Neural progenitor cell (in vitro differentiated cells): ENCODE measurements around the gene OR52D1. TPM values are rescaled to one million over a fixed set of nuclear protein-coding genes. Genes with fewer than 3 reads are reported as not detected.

Experiments used
- DNase-seq: peaks from one replicate; pipeline ENCODE4 v3.0.0-alpha.2; 2016; ENCODE audit warnings: low spot score
- H2AFZ ChIP-seq: fragments of 200-600 bp; sonication (generic); replicated peaks from 2 replicates; pipeline ENCODE4 v1.6.1; 2016; ENCODE audit warnings: antibody characterized with exemption
- H3F3A ChIP-seq: fragments of 200-600 bp; sonication (generic); 2 replicates; pipeline ENCODE4 v1.6.1; 2016; ENCODE audit warnings: antibody characterized with exemption, low read depth
- H3K27ac ChIP-seq: fragments of 200-600 bp; sonication (generic); 2 replicates; pipeline ENCODE4 v1.5.1; 2016; ENCODE audit warnings: mild to moderate bottlenecking
- H3K27me3 ChIP-seq: fragments of 200-600 bp; sonication (generic); 2 replicates; pipeline ENCODE4 v1.6.1; 2016; ENCODE audit warnings: mild to moderate bottlenecking, moderate library complexity
- H3K36me3 ChIP-seq: fragments of 200-600 bp; sonication (generic); 2 replicates; pipeline ENCODE4 v1.5.1; 2016
- H3K4me1 ChIP-seq: fragments of 200-600 bp; sonication (generic); 2 replicates; pipeline ENCODE4 v1.6.1; 2016; ENCODE audit warnings: mixed run types
- H3K4me2 ChIP-seq: fragments of 200-600 bp; sonication (generic); 2 replicates; pipeline ENCODE4 v1.6.1; 2016
- H3K4me3 ChIP-seq: fragments of 200-600 bp; sonication (generic); 2 replicates; pipeline ENCODE4 v1.5.1; 2016
- H3K79me2 ChIP-seq: fragments of 200-600 bp; sonication (generic); 2 replicates; pipeline ENCODE4 v1.6.1; 2016; ENCODE audit warnings: low read depth
- H3K9ac ChIP-seq: fragments of 200-600 bp; sonication (generic); 2 replicates; pipeline ENCODE4 v1.6.1; 2016
- H3K9me3 ChIP-seq: fragments of 200-600 bp; sonication (generic); 2 replicates; pipeline ENCODE4 v1.5.1; 2016; ENCODE audit warnings: low read depth
- H4K20me1 ChIP-seq: fragments of 200-600 bp; sonication (generic); 2 replicates; pipeline ENCODE4 v1.6.1; 2016; ENCODE audit warnings: low read depth
- H3K27ac Mint-ChIP-seq: 3 replicates; pipeline ENCODE4 v1.8.0; 2021; ENCODE audit warnings: mixed read lengths
- H3K27me3 Mint-ChIP-seq: 2 replicates; pipeline ENCODE4 v1.8.0; 2022; ENCODE audit warnings: low read depth, mild to moderate bottlenecking, inconsistent platforms, moderate library complexity, mixed read lengths; ENCODE audit not compliant: insufficient read depth
- H3K36me3 Mint-ChIP-seq: 3 replicates; pipeline ENCODE4 v1.8.0; 2021; ENCODE audit warnings: mixed read lengths
- H3K4me1 Mint-ChIP-seq: 3 replicates; pipeline ENCODE4 v1.8.0; 2021; ENCODE audit warnings: mixed read lengths
- H3K4me3 Mint-ChIP-seq: 3 replicates; pipeline ENCODE4 v1.8.0; 2021; ENCODE audit warnings: mild to moderate bottlenecking, moderate library complexity, mixed read lengths
- H3K9me3 Mint-ChIP-seq: 3 replicates; pipeline ENCODE4 v1.8.0; 2020; ENCODE audit warnings: mixed read lengths
- CTCF ChIP-seq: fragments of 200-600 bp; sonication (generic); IDR thresholded peaks from 2 replicates; pipeline ENCODE4 v1.5.1; 2017; ENCODE audit warnings: antibody characterized with exemption, mild to moderate bottlenecking
- EZH2 ChIP-seq: fragments of 200-600 bp; sonication (generic); IDR thresholded peaks from 2 replicates; pipeline ENCODE4 v1.6.1; 2017; ENCODE audit warnings: antibody characterized with exemption, mild to moderate bottlenecking, moderate library complexity
- EZH2phosphoT487 ChIP-seq: fragments of 200-600 bp; sonication (generic); IDR thresholded peaks from 2 replicates; pipeline ENCODE4 v1.6.1; 2017; ENCODE audit warnings: antibody characterized with exemption
- total RNA-seq: library from RNA; depleted of rRNA; stranded (reverse); fragments of >200 nt; gene quantifications from 2 replicates; pipeline ENCODE4 v1.2.3, GENCODE V29; 2015; ENCODE audit warnings: low replicate concordance

OR52D1 gene
- total RNA-seq, result not detected in 2 replicates

GRCh38 chr11:5488385-5488784 is at the start of gene OR52D1:
OR52D1 (plus strand) TSS chr11:5488685; CDS start chr11:5488707, 22 bp downstream.
- TF ChIP-seq CTCF (no peak), EZH2 (no peak), EZH2phosphoT487 (no peak)
- H3K4me2 ChIP-seq, result no peak within 1 kb of the TSS
- H3K9ac ChIP-seq, result no peak within 1 kb of the TSS
- H3K27ac ChIP-seq, result no peak within 1 kb of the TSS
- H3K79me2 ChIP-seq, result no peaks in the 10 kb centered on the region
- no peaks in the 10 kb centered on the region for H3F3A ChIP-seq
- H4K20me1 ChIP-seq, result no peaks in the 10 kb centered on the region
- H3K27ac Mint-ChIP-seq, result no peak within 1 kb of the TSS
- H3K4me1 Mint-ChIP-seq, result no peaks in the 10 kb centered on the region
- no peaks in the 10 kb centered on the region for H3K27me3 Mint-ChIP-seq
- H3K4me3 ChIP-seq, result no peak within 1 kb of the TSS
- no peaks in the 10 kb centered on the region for H3K36me3 ChIP-seq
- H3K9me3 Mint-ChIP-seq, result no peaks in the 10 kb centered on the region
- no peaks in the 10 kb centered on the region for H3K9me3 ChIP-seq
- no peak for DNase-seq
- H3K27me3 ChIP-seq, result no peaks in the 10 kb centered on the region
- H3K4me3 Mint-ChIP-seq, result no peak within 1 kb of the TSS
- H3K36me3 Mint-ChIP-seq, result no peaks in the 10 kb centered on the region
- H2AFZ ChIP-seq, result no peak within 1 kb of the TSS
- peaks cover 4% of the 10 kb centered on the region for H3K4me1 ChIP-seq

GRCh38 chr11:5441414-5441813 is 47.1 kb upstream of the OR52D1 start, which contains the start of gene OR51I1:
OR51I1 (minus strand) TSS chr11:5441514; CDS start chr11:5441514, 0 bp downstream.
- Histone ChIP-seq H3K36me3 (no peaks in the 10 kb centered on the region), H3K4me1 (no peaks in the 10 kb centered on the region), H3K9me3 (no peaks in the 10 kb centered on the region), H3K27ac (no peak within 1 kb of the TSS), H3K4me3 (no peak within 1 kb of the TSS), H3K9ac (no peak within 1 kb of the TSS), H4K20me1 (no peaks in the 10 kb centered on the region), H3K27me3 (no peaks in the 10 kb centered on the region), H3K79me2 (no peaks in the 10 kb centered on the region), H3K4me2 (no peak within 1 kb of the TSS), H3F3A (no peaks in the 10 kb centered on the region), H2AFZ (no peak within 1 kb of the TSS)
- Mint-ChIP-seq H3K36me3 (no peaks in the 10 kb centered on the region), H3K27me3 (no peaks in the 10 kb centered on the region), H3K4me3 (no peak within 1 kb of the TSS), H3K4me1 (no peaks in the 10 kb centered on the region), H3K9me3 (no peaks in the 10 kb centered on the region), H3K27ac (no peak within 1 kb of the TSS)
- no peak for DNase-seq
- TF ChIP-seq CTCF, result no peak
- no peak for TF ChIP-seq EZH2phosphoT487
- TF ChIP-seq EZH2, result no peak

- H3K27ac ChIP-seq, result no peak overlapping the region
- Mint-ChIP-seq H3K9me3 (no peaks in the 10 kb centered on the region), H3K27me3 (no peaks in the 10 kb centered on the region), H3K27ac (no peak overlapping the region), H3K4me1 (no peaks in the 10 kb centered on the region), H3K36me3 (no peaks in the 10 kb centered on the region), H3K4me3 (no peak overlapping the region)
- no peak overlapping the region for H3K9ac ChIP-seq
- H3K9me3 ChIP-seq, result no peaks in the 10 kb centered on the region
- no peaks in the 10 kb centered on the region for H3K36me3 ChIP-seq
- no peaks in the 10 kb centered on the region for H3F3A ChIP-seq
- no peak overlapping the region for H3K4me3 ChIP-seq
- H3K79me2 ChIP-seq, result no peaks in the 10 kb centered on the region
- no peaks in the 10 kb centered on the region for H4K20me1 ChIP-seq
- H3K4me2 ChIP-seq, result no peak overlapping the region
- no peaks in the 10 kb centered on the region for H3K27me3 ChIP-seq
- no peak for DNase-seq
- TF ChIP-seq EZH2 (no peak), CTCF (no peak), EZH2phosphoT487 (no peak)
- no peak overlapping the region for H2AFZ ChIP-seq
- no peaks in the 10 kb centered on the region for H3K4me1 ChIP-seq
Observed at GRCh38 chr11:5443835-5444393, 44.6 kb upstream of the OR52D1 start.
